Measurements from ENCODE around the gene HLA-DOA.

- no peak for TF ChIP-seq EZH2 (IDR thresholded peaks at IDR 0.05; ENCODE audit: borderline replicate concordance, low read length)
- TF ChIP-seq, protein P1, sequence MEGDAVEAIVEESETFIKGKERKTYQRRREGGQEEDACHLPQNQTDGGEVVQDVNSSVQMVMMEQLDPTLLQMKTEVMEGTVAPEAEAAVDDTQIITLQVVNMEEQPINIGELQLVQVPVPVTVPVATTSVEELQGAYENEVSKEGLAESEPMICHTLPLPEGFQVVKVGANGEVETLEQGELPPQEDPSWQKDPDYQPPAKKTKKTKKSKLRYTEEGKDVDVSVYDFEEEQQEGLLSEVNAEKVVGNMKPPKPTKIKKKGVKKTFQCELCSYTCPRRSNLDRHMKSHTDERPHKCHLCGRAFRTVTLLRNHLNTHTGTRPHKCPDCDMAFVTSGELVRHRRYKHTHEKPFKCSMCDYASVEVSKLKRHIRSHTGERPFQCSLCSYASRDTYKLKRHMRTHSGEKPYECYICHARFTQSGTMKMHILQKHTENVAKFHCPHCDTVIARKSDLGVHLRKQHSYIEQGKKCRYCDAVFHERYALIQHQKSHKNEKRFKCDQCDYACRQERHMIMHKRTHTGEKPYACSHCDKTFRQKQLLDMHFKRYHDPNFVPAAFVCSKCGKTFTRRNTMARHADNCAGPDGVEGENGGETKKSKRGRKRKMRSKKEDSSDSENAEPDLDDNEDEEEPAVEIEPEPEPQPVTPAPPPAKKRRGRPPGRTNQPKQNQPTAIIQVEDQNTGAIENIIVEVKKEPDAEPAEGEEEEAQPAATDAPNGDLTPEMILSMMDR (conservative IDR thresholded peaks at IDR 0.05 in 1 of 2, IDR thresholded peaks at IDR 0.05 in 1 of 2; ENCODE audit: extremely low read depth in 1 of 2, insufficient read depth in 1 of 2, low read depth in 1 of 2, low read length in 2 of 2): no peak
Observed at GRCh38 chr6:32972353-32973143, 36.8 kb downstream of the HLA-DOA start.
